HepG2 (cell line): ENCODE data around the gene OR4D9. TPM values are rescaled to one million over a fixed set of nuclear protein-coding genes. Genes with fewer than 3 reads are reported as not detected.

Experiments
- BCLAF1 ChIP-seq: fragments of 450-650 bp; IDR thresholded peaks from 2 replicates; pipeline ENCODE4 v1.6.1; 2017; ENCODE audit warnings: mild to moderate bottlenecking
- CREB1 ChIP-seq, 2 experiments: fragments of 450-650 bp in 1 of 2; IDR thresholded peaks; 2 replicates each; pipeline ENCODE4 v1.6.1; 2016 to 2017; ENCODE audit warnings: control low read depth in 1 of 2, mild to moderate bottlenecking in 1 of 2, missing compliant biosample characterization in 1 of 2, missing genetic modification characterization in 1 of 2
- ELF1 ChIP-seq: sonication (generic); formaldehyde crosslinking; IDR thresholded peaks from 2 replicates; pipeline ENCODE4 v1.4.0; 2020; ENCODE audit warnings: missing genetic modification reagents
- ERF ChIP-seq: IDR thresholded peaks from 2 replicates; pipeline ENCODE4 v1.6.1; 2018; ENCODE audit warnings: missing biosample characterization, missing genetic modification reagents
- FOXM1 ChIP-seq: sonication (generic); formaldehyde crosslinking; IDR thresholded peaks from 2 replicates; pipeline ENCODE4 v1.5.0; 2020; ENCODE audit warnings: missing genetic modification reagents
- FUBP1 ChIP-seq: sonication (generic); formaldehyde crosslinking; IDR thresholded peaks from 2 replicates; pipeline ENCODE4 v1.5.1; 2020; ENCODE audit warnings: missing genetic modification reagents, mild to moderate bottlenecking, borderline replicate concordance
- GATA4 ChIP-seq: sonication (generic); IDR thresholded peaks from 2 replicates; pipeline ENCODE4 v1.6.1; 2016; ENCODE audit warnings: antibody characterized with exemption, low read depth, borderline replicate concordance
- KMT2B ChIP-seq: IDR thresholded peaks from 2 replicates; pipeline ENCODE4 v1.6.1; 2016; ENCODE audit warnings: missing genetic modification reagents, missing compliant biosample characterization
- NCOR1 ChIP-seq: fragments of 200-600 bp; sonication (generic); IDR thresholded peaks from 2 replicates; pipeline ENCODE4 v1.7.0; 2017; ENCODE audit warnings: antibody characterized with exemption, low read length, borderline replicate concordance
- NFKB2 ChIP-seq: sonication (generic); formaldehyde crosslinking; IDR thresholded peaks from 2 replicates; pipeline ENCODE4 v1.4.0; 2020; ENCODE audit warnings: missing genetic modification reagents, borderline replicate concordance
- RBM22 ChIP-seq: fragments of 200-400 bp; formaldehyde crosslinking; optimal IDR thresholded peaks from 2 replicates; pipeline ENCODE3; 2017; ENCODE audit warnings: mild to moderate bottlenecking, low read length, moderate library complexity
- SATB2 ChIP-seq: sonication (generic); formaldehyde crosslinking; IDR thresholded peaks from 2 replicates; pipeline ENCODE4 v1.5.0; 2020; ENCODE audit warnings: missing genetic modification reagents
- TEAD3 ChIP-seq: optimal IDR thresholded peaks from 2 replicates; pipeline ENCODE3; 2016; ENCODE audit warnings: borderline replicate concordance
- THAP11 ChIP-seq: IDR thresholded peaks from 2 replicates; pipeline ENCODE4 v1.6.1; 2016; ENCODE audit warnings: missing biosample characterization, missing genetic modification reagents
- THYN1 ChIP-seq: sonication (generic); formaldehyde crosslinking; IDR thresholded peaks from 2 replicates; pipeline ENCODE4 v1.8.1; 2023; ENCODE audit warnings: low read depth, mild to moderate bottlenecking, moderate library complexity, missing genetic modification reagents, borderline replicate concordance
- ZNF124 ChIP-seq: sonication (generic); formaldehyde crosslinking; IDR thresholded peaks from 2 replicates; pipeline ENCODE4 v1.4.0; 2020; ENCODE audit warnings: missing genetic modification reagents
- ZNF138 ChIP-seq: sonication (generic); formaldehyde crosslinking; IDR thresholded peaks from 2 replicates; pipeline ENCODE4 v1.5.0; 2020; ENCODE audit warnings: mild to moderate bottlenecking, low read depth, missing genetic modification reagents
- ZNF362 ChIP-seq: sonication (generic); formaldehyde crosslinking; IDR thresholded peaks from 2 replicates; pipeline ENCODE4 v1.4.0; 2020; ENCODE audit warnings: missing genetic modification reagents, mild to moderate bottlenecking, borderline replicate concordance
- ZNF468 ChIP-seq: sonication (generic); formaldehyde crosslinking; IDR thresholded peaks from 2 replicates; pipeline ENCODE4 v1.8.0; 2022; ENCODE audit warnings: mild to moderate bottlenecking, moderate library complexity, missing genetic modification reagents
- ZNF501 ChIP-seq: sonication (generic); formaldehyde crosslinking; IDR thresholded peaks from 2 replicates; pipeline ENCODE4 v1.5.1; 2020; ENCODE audit warnings: mild to moderate bottlenecking, moderate library complexity, missing genetic modification reagents
- ZNF558 ChIP-seq: sonication (generic); formaldehyde crosslinking; IDR thresholded peaks from 2 replicates; pipeline ENCODE4 v1.9.0; 2022; ENCODE audit warnings: mild to moderate bottlenecking, missing genetic modification reagents, borderline replicate concordance
- ZNF563 ChIP-seq: sonication (generic); formaldehyde crosslinking; IDR thresholded peaks from 2 replicates; pipeline ENCODE4 v1.8.0; 2022; ENCODE audit warnings: mild to moderate bottlenecking, moderate library complexity, missing genetic modification reagents
- ZNF619 ChIP-seq: sonication (generic); formaldehyde crosslinking; IDR thresholded peaks from 2 replicates; pipeline ENCODE4 v1.4.0; 2020; ENCODE audit warnings: mild to moderate bottlenecking, missing genetic modification reagents
- ZNF652 ChIP-seq: IDR thresholded peaks from 2 replicates; pipeline ENCODE4 v1.6.1; 2016; ENCODE audit warnings: low read depth, borderline replicate concordance
- ZNF773 ChIP-seq: sonication (generic); formaldehyde crosslinking; IDR thresholded peaks from 2 replicates; pipeline ENCODE4 v1.4.0; 2020; ENCODE audit warnings: missing genetic modification reagents, borderline replicate concordance
- ZNF878 ChIP-seq: sonication (generic); formaldehyde crosslinking; IDR thresholded peaks from 2 replicates; pipeline ENCODE4 v1.8.1; 2023; ENCODE audit warnings: mild to moderate bottlenecking, missing genetic modification reagents, moderate library complexity
- ZSCAN30 ChIP-seq: sonication (generic); formaldehyde crosslinking; IDR thresholded peaks from 2 replicates; pipeline ENCODE4 v1.5.0; 2020; ENCODE audit warnings: mild to moderate bottlenecking, missing genetic modification reagents
- polyA plus RNA-seq, 8 experiments: library from polyadenylated mRNA; depleted of rRNA in 3 of 8; stranded (reverse) in 7 of 8; unstranded in 1 of 8; fragments of >200 nt; fragmentation: Illumina TruSeq in 4 of 8; extraction: Trizol in 4 of 8; gene quantifications; 2 replicates each; pipeline versions ENCODE4 v1.2.1 to v1.2.3, GENCODE V29; 2011 to 2016; ENCODE audit warnings: low read depth in 4 of 8, missing spikeins in 1 of 8, mixed read lengths in 1 of 8; ENCODE audit not compliant: insufficient read depth in 1 of 8
- total RNA-seq, 5 experiments: library from RNA; depleted of rRNA; stranded (reverse); fragments of >200 nt; fragmentation: Illumina TruSeq; extraction: Trizol; gene quantifications; 2 replicates each; pipeline ENCODE4 v1.2.3, GENCODE V29; 2016; ENCODE audit warnings: low read depth in 1 of 5

OR4D9 gene
- total and polyA plus RNA-seq, 2 of the 13 experiments (the other 11 are each of a cell fraction or from before 2014, with no cell fraction given): not detected

DNA sequence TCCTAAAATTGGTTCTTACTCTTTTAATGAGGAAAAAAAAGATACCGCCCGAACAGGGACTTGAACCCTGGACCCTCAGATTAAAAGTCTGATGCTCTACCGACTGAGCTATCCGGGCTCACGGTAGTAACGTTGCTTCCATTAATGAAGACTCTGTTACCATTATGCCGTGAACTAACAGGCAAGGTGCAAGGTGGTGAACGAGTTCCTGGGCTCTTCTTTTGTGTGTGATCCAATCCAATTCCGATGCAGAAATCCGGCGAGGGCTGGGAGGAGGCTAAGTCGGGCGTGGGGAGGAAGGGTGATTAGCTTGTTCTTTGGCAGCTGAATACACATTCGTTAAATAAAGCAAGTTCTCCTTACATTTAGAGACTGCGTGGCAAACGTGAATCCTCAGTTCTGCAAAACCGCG is 49.0 kb downstream of the OR4D9 start (continued):
- no peak for TF ChIP-seq FUBP1
- no peak for TF ChIP-seq THYN1 (CRISPR knock-in tag)
- peak; percentile 92 for TF ChIP-seq NCOR1
- peak; percentile 42; the same call in 1 of the 2 replicates for TF ChIP-seq ZNF501 (CRISPR knock-in tag)
- TF ChIP-seq ZSCAN30: no peak
- no peak for TF ChIP-seq ZNF773 (CRISPR knock-in tag)
- no peak for TF ChIP-seq ZNF138 (CRISPR knock-in tag)
- TF ChIP-seq BCLAF1: no peak
- no peak for TF ChIP-seq SATB2 (CRISPR knock-in tag)
- TF ChIP-seq KMT2B (CRISPR knock-in tag): peak; percentile 73; the same call in 1 of the 2 replicates
- peak; percentile 13 for TF ChIP-seq TEAD3 (CRISPR knock-in tag)
- TF ChIP-seq ZNF878 (CRISPR knock-in tag): no peak
- no peak for TF ChIP-seq ELF1 (CRISPR knock-in tag)
- no peak for TF ChIP-seq NFKB2 (CRISPR knock-in tag)
- TF ChIP-seq ZNF619 (CRISPR knock-in tag): no peak
- TF ChIP-seq ZNF124 (CRISPR knock-in tag): 0 out of 2 replicates have a peak, but pooled peaks have one; percentile 72
- TF ChIP-seq FOXM1: no peak
- TF ChIP-seq ZNF362 (CRISPR knock-in tag): peak; percentile 40; the same call in 1 of the 2 replicates
- TF ChIP-seq ZNF563: no peak
- TF ChIP-seq CREB1 (IDR thresholded peaks at IDR 0.05): no peak
- TF ChIP-seq CREB1 (CRISPR knock-in tag; IDR thresholded peaks at IDR 0.05): peak; percentile 32; the same call in 1 of the 2 replicates
- peak; percentile 28; the same call in 1 of the 2 replicates for TF ChIP-seq ZNF652 (CRISPR knock-in tag)
- peak; percentile 60 for TF ChIP-seq THAP11 (CRISPR knock-in tag)
- no peak for TF ChIP-seq GATA4
- no peak for TF ChIP-seq ZNF558 (CRISPR knock-in tag)
- no peak for TF ChIP-seq ZNF468
- peak; percentile 98 for TF ChIP-seq RBM22
- peak; percentile 49; the same call in 1 of the 2 replicates for TF ChIP-seq ERF (CRISPR knock-in tag)
